Measurements from ENCODE around the gene BTG3.

Gene BTG3

DNA sequence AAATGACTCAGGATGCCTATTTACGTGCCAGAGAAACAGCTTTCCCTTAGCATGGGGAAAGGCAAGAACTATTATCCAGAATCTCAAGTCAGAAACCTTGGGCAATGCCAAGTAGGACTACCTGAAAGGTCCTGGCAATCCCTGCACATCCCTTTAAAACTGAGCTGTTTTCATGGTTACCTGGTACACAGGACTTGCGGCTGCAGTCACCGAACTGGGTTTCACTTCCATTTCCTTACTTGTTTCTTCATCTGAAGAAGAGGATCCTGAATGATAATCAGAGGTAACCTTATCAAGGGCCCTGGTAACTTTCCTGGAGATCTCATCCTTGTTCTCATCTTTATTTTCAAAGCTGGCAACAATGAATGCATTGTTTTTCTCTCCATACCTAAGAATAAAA lies 14.3 kb downstream of the BTG3 start:
- no peak for DNase-seq
- in situ Hi-C loops (cut with HindIII; ENCODE audit: low pct_ligation_motif_present, low pct_unique_long_range_greater_than_20kb, low sequenced_read_pairs) = no loop called here

DNA sequence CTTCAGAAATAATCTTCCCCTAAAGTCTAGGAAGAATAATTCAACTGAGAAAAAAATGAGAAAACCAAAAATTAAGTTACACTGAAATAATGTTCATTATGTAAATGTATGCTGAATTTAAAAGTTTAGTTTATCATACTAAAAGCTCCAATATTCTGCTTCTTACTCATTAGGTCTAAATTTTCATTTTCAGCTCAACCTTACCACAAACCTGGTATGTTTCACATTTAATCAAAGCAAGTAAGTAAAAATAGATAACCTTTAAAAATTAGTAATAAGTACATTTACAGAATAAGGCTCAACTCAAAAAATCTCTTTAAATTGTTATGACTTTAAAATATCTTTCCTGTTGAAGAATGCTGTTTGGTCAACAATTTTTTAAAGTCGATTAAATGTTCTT lies 15.0 kb downstream of the BTG3 start:
- in situ Hi-C loops (cut with HindIII; ENCODE audit: low pct_ligation_motif_present, low pct_unique_long_range_greater_than_20kb, low sequenced_read_pairs) = no loop called here
- no peak for DNase-seq

DNA sequence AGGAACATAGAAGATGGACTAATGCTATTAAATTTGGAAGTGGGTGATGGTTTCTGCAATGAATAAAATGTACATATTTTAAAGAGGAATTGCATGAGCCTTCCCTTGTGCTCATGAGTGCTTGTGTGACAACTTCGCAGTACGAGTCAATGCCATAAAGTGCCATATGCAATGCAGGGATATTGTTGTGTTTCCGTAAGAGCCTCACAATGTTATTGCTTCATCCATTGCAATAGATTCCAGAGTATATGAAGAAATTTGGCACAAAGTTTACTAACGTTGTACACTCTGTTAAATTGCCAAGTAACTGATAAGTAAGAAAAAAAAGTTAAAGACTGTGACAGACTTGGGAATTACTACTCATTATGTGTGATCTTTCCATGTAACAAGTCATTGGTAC lies 22.3 kb downstream of the BTG3 start:
- DNase-seq = no peak
- in situ Hi-C loops (cut with HindIII; ENCODE audit: low pct_ligation_motif_present, low pct_unique_long_range_greater_than_20kb, low sequenced_read_pairs) = no loop called here

DNA sequence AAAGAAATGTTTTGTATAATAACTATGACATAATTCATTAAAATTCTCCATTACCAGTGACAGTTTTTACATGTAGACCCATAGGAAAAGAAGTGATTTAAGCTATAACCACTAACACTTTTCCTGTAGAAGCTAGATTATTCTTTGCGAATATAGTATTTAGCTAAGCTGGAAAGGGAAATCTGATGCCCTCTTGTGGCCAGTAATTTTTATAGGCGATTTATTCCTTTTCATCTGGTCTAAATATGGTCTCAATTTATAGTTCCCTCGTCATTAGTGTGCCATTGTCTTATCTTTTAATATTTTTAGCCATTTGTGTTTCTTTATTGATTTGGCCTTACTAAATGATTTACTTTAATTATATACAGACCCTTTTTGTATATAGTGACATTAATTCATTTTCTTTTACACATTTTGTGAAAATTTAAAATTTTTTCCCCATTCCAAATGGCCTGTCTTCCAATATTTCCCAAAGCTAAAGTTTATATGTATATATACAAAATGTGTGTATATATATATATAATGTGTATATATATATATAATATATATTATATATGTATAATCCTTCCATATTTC lies 26.7 kb downstream of the BTG3 start:
- DNase-seq = peak; percentile 42
- in situ Hi-C loops (cut with HindIII; ENCODE audit: low pct_ligation_motif_present, low pct_unique_long_range_greater_than_20kb, low sequenced_read_pairs) = no loop called here

GRCh38 chr21:17583898-17584297 lies 28.8 kb downstream of the BTG3 start:
- DNase-seq = no peak
- in situ Hi-C loops (cut with HindIII; ENCODE audit: low pct_ligation_motif_present, low pct_unique_long_range_greater_than_20kb, low sequenced_read_pairs) = no loop called here

GRCh38 chr21:17580319-17580718 lies 32.4 kb downstream of the BTG3 start:
- in situ Hi-C loops (cut with HindIII; ENCODE audit: low pct_ligation_motif_present, low pct_unique_long_range_greater_than_20kb, low sequenced_read_pairs) = no loop called here
- no peak for DNase-seq

- in situ Hi-C loops (cut with HindIII; ENCODE audit: low pct_ligation_motif_present, low pct_unique_long_range_greater_than_20kb, low sequenced_read_pairs) = no loop called here
- DNase-seq = no peak
Measured at GRCh38 chr21:17578876-17579275, 33.8 kb downstream of the BTG3 start.

GRCh38 chr21:17578162-17578561 lies 34.5 kb downstream of the BTG3 start:
- no peak for DNase-seq
- in situ Hi-C loops (cut with HindIII; ENCODE audit: low pct_ligation_motif_present, low pct_unique_long_range_greater_than_20kb, low sequenced_read_pairs) = no loop called here

DNA sequence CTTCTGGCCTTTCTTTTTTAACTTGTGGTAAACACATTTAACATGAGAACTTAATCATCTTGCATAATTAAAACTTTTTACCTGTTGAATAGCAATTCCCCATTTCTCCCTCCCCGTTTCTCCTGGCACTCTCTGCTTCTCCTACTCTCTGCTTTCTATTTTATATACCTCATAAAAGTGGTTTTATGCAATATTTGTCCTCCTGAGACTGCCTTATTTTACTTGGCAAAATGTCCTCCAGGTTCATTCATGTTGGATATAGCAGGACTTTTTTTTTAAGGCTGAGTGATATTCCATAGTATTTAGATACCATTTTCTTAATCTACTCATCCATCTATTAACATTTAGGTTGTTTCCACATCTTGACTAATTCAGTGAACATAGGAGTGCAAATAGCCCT lies 35.0 kb downstream of the BTG3 start:
- no peak for DNase-seq
- in situ Hi-C loops (cut with HindIII; ENCODE audit: low pct_ligation_motif_present, low pct_unique_long_range_greater_than_20kb, low sequenced_read_pairs) = no loop called here

DNA sequence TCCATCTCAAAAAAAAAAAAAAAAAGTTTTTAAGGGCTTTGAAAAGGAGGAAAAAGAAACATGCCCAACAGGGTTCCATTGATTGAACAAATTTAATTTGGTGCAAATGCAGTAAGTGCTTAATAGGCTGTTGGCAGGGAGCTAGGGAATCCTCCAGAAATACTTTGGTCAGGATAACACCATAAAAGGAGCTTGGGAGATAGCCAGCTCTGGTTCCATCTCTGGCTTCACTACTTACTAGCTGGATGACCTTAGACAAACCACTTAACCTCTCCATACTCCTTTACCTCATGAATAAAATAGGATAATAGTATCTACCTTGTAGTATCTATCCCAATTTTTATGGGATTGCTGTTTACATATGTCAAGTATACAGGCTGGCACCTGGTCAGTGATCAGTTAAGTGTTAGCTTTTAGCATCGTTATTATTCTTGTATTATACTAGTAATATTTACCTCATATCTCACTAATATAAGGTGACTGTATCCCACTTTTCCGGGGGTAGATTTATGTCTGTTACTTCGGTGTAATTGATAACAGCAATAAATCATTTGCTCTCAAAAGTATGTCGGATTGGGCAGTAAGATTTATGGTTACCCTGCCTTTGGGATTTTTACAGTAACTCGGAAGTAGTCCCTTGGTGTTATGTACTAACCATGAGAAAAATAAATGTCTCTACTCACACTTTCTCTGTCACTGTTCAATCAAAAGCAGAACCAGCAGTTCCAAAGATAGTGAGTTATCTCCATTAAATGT lies 36.4 kb downstream of the BTG3 start:
- in situ Hi-C loops (cut with HindIII; ENCODE audit: low pct_ligation_motif_present, low pct_unique_long_range_greater_than_20kb, low sequenced_read_pairs) = no loop called here
- DNase-seq = no peak

- no peak for DNase-seq
- in situ Hi-C loops (cut with HindIII; ENCODE audit: low pct_ligation_motif_present, low pct_unique_long_range_greater_than_20kb, low sequenced_read_pairs) = no loop called here
Measured at GRCh38 chr21:17575076-17575475, 37.6 kb downstream of the BTG3 start.

- DNase-seq = peak; percentile 4
- in situ Hi-C loops (cut with HindIII; ENCODE audit: low pct_ligation_motif_present, low pct_unique_long_range_greater_than_20kb, low sequenced_read_pairs) = no loop called here
Measured at GRCh38 chr21:17572431-17572830, 40.3 kb downstream of the BTG3 start.

GRCh38 chr21:17570786-17571185 lies 41.9 kb downstream of the BTG3 start:
- DNase-seq = no peak
- in situ Hi-C loops (cut with HindIII; ENCODE audit: low pct_ligation_motif_present, low pct_unique_long_range_greater_than_20kb, low sequenced_read_pairs) = no loop called here

GRCh38 chr21:17560377-17561025 lies 52.2 kb downstream of the BTG3 start:
- in situ Hi-C loops (cut with HindIII; ENCODE audit: low pct_ligation_motif_present, low pct_unique_long_range_greater_than_20kb, low sequenced_read_pairs) = no loop called here
- DNase-seq = no peak

- DNase-seq = peak; percentile 17
- in situ Hi-C loops (cut with HindIII; ENCODE audit: low pct_ligation_motif_present, low pct_unique_long_range_greater_than_20kb, low sequenced_read_pairs) = no loop called here
Measured at GRCh38 chr21:17554679-17555465, 57.8 kb downstream of the BTG3 start.

- in situ Hi-C loops (cut with HindIII; ENCODE audit: low pct_ligation_motif_present, low pct_unique_long_range_greater_than_20kb, low sequenced_read_pairs) = no loop called here
- DNase-seq = no peak
Measured at GRCh38 chr21:17554120-17554519, 58.6 kb downstream of the BTG3 start.

DNA sequence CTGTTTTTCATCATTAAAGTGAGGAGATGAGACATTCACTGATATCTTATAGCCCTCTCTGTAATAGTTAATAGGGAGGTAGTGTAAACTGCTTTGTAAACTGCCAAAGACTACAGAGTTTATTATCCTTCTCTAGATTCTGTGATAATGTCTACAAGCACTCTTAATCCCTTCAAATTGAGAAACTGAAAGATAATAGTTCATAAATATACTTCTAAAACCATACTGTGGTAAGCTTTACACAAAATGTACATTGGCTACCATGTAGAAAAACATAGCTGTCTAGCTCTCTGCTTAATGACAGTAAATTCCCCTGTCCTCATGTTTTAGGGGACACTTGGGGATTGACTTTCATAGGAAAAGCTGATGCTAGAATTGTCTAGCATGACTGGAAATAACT lies 60.3 kb downstream of the BTG3 start:
- DNase-seq = no peak
- in situ Hi-C loops (cut with HindIII; ENCODE audit: low pct_ligation_motif_present, low pct_unique_long_range_greater_than_20kb, low sequenced_read_pairs) = no loop called here

- no peak for DNase-seq
- in situ Hi-C loops (cut with HindIII; ENCODE audit: low pct_ligation_motif_present, low pct_unique_long_range_greater_than_20kb, low sequenced_read_pairs) = no loop called here
Measured at GRCh38 chr21:17550671-17551308, 61.9 kb downstream of the BTG3 start.

GRCh38 chr21:17548262-17548661 lies 64.4 kb downstream of the BTG3 start:
- in situ Hi-C loops (cut with HindIII; ENCODE audit: low pct_ligation_motif_present, low pct_unique_long_range_greater_than_20kb, low sequenced_read_pairs) = no loop called here
- no peak for DNase-seq
